ENCODE measurements around the gene NR3C2. TPM values are rescaled to one million over a fixed set of nuclear protein-coding genes. Genes with fewer than 3 reads are reported as not detected.
"Not testable (repeated sequence)": the region's sequence is repeated elsewhere in the genome, so short reads cannot be mapped to it uniquely, and the experiment has no call there.

The NR3C2 gene
- total RNA-seq, 2 donors from 2014 or later = 0.44 to 0.82 TPM

- DNase-seq = no peak
- H3K27me3 ChIP-seq (ENCODE audit: control insufficient read depth, insufficient read depth, low read length, poor library complexity, severe bottlenecking) = no peaks in the 10 kb centered on the region
- Mint-ChIP-seq H3K4me1 (peaks cover 13% of the 10 kb centered on the region), H3K9me3 (no peaks in the 10 kb centered on the region), H3K4me3 (no peak overlapping the region), H3K27me3 (ENCODE audit: insufficient read depth) (no peaks in the 10 kb centered on the region), H3K36me3 (ENCODE audit: low read depth) (no peaks in the 10 kb centered on the region), H3K27ac (no peak overlapping the region)
- no peak overlapping the region for H3K27ac ChIP-seq (ENCODE audit: low read depth, low read length)
- H3K9ac ChIP-seq (ENCODE audit: extremely low read depth, low read length, poor library complexity, severe bottlenecking) = no peak overlapping the region
- no peaks in the 10 kb centered on the region for H3K4me1 ChIP-seq (ENCODE audit: control insufficient read depth, insufficient read depth, low read length)
- WGBS, 2 experiments (ENCODE audit: insufficient coverage in 1 of 2, insufficient read length in 1 of 2) = 95 to 96% methylated on average over 4 to 5 of the region's 5 CpGs
- no peaks in the 10 kb centered on the region for H3K36me3 ChIP-seq (ENCODE audit: control insufficient read depth, insufficient read depth, low read length)
- no peak overlapping the region for H3K4me3 ChIP-seq (ENCODE audit: low read length)
- TF ChIP-seq CTCF (conservative IDR thresholded peaks at IDR 0.05) = no peak
- no peaks in the 10 kb centered on the region for H3K9me3 ChIP-seq (ENCODE audit: control insufficient read depth, low read length)
Measured at GRCh38 chr4:148329751-148330150, 112.5 kb downstream of the NR3C2 start.

GRCh38 chr4:148327683-148328082 is 114.5 kb downstream of the NR3C2 start:
- H3K9me3 ChIP-seq (ENCODE audit: control insufficient read depth, low read length) = no peaks in the 10 kb centered on the region
- H3K27me3 Mint-ChIP-seq (ENCODE audit: insufficient read depth) = no peaks in the 10 kb centered on the region
- no peak for DNase-seq
- H3K27ac Mint-ChIP-seq = no peak overlapping the region
- H3K4me3 ChIP-seq (ENCODE audit: low read length) = no peak overlapping the region
- no peaks in the 10 kb centered on the region for H3K36me3 Mint-ChIP-seq (ENCODE audit: low read depth)
- no peak overlapping the region for H3K9ac ChIP-seq (ENCODE audit: extremely low read depth, low read length, poor library complexity, severe bottlenecking)
- H3K4me3 Mint-ChIP-seq = no peak overlapping the region
- H3K4me1 ChIP-seq (ENCODE audit: control insufficient read depth, insufficient read depth, low read length) = no peaks in the 10 kb centered on the region
- no peak overlapping the region for H3K27ac ChIP-seq (ENCODE audit: low read depth, low read length)
- whole genome bisulfite sequencing, 2 experiments (ENCODE audit: insufficient coverage in 1 of 2, insufficient read length in 1 of 2) = 80 to 93% methylated on average over 1 of the region's 1 CpG
- H3K27me3 ChIP-seq (ENCODE audit: control insufficient read depth, insufficient read depth, low read length, poor library complexity, severe bottlenecking) = no peaks in the 10 kb centered on the region
- H3K4me1 Mint-ChIP-seq = peaks cover 13% of the 10 kb centered on the region
- no peaks in the 10 kb centered on the region for H3K36me3 ChIP-seq (ENCODE audit: control insufficient read depth, insufficient read depth, low read length)
- H3K9me3 Mint-ChIP-seq = peaks cover 8% of the 10 kb centered on the region
- no peak for TF ChIP-seq CTCF (conservative IDR thresholded peaks at IDR 0.05)

- not testable (repeated sequence) for H3K4me1 ChIP-seq (ENCODE audit: control insufficient read depth, insufficient read depth, low read length); H3K27me3 ChIP-seq (ENCODE audit: control insufficient read depth, insufficient read depth, low read length, poor library complexity, severe bottlenecking); H3K4me3 ChIP-seq (ENCODE audit: low read length); H3K36me3 Mint-ChIP-seq (ENCODE audit: low read depth); H3K9ac ChIP-seq (ENCODE audit: extremely low read depth, low read length, poor library complexity, severe bottlenecking); H3K27ac ChIP-seq (ENCODE audit: low read depth, low read length); H3K27me3 Mint-ChIP-seq (ENCODE audit: insufficient read depth); H3K9me3 ChIP-seq (ENCODE audit: control insufficient read depth, low read length); H3K4me1 Mint-ChIP-seq; DNase-seq; H3K36me3 ChIP-seq (ENCODE audit: control insufficient read depth, insufficient read depth, low read length)
- Mint-ChIP-seq H3K27ac (peak overlapping the region; percentile 82), H3K4me3 (peak overlapping the region; percentile 64), H3K9me3 (peaks cover 13% of the 10 kb centered on the region)
- WGBS, 2 experiments (ENCODE audit: insufficient coverage in 1 of 2, insufficient read length in 1 of 2) = 52 to 80% methylated on average over 1 to 17 of the region's 17 CpGs
Measured at GRCh38 chr4:148323316-148323715, 118.9 kb downstream of the NR3C2 start.

- no peak overlapping the region for H3K9ac ChIP-seq (ENCODE audit: extremely low read depth, low read length, poor library complexity, severe bottlenecking)
- no peak overlapping the region for H3K27ac ChIP-seq (ENCODE audit: low read depth, low read length)
- TF ChIP-seq CTCF (conservative IDR thresholded peaks at IDR 0.05) = no peak
- H3K36me3 ChIP-seq (ENCODE audit: control insufficient read depth, insufficient read depth, low read length) = no peaks in the 10 kb centered on the region
- H3K27me3 ChIP-seq (ENCODE audit: control insufficient read depth, insufficient read depth, low read length, poor library complexity, severe bottlenecking) = no peaks in the 10 kb centered on the region
- H3K4me3 ChIP-seq (ENCODE audit: low read length) = no peak overlapping the region
- no peak overlapping the region for H3K27ac Mint-ChIP-seq
- WGBS, 2 experiments (ENCODE audit: insufficient coverage in 1 of 2, insufficient read length in 1 of 2) = 66 to 92% methylated on average over 2 of the region's 2 CpGs
- no peaks in the 10 kb centered on the region for H3K4me1 ChIP-seq (ENCODE audit: control insufficient read depth, insufficient read depth, low read length)
- H3K9me3 Mint-ChIP-seq = peaks cover 6% of the 10 kb centered on the region
- no peak overlapping the region for H3K4me3 Mint-ChIP-seq
- H3K4me1 Mint-ChIP-seq = no peaks in the 10 kb centered on the region
- no peaks in the 10 kb centered on the region for H3K36me3 Mint-ChIP-seq (ENCODE audit: low read depth)
- DNase-seq = no peak
- no peaks in the 10 kb centered on the region for H3K9me3 ChIP-seq (ENCODE audit: control insufficient read depth, low read length)
- no peaks in the 10 kb centered on the region for H3K27me3 Mint-ChIP-seq (ENCODE audit: insufficient read depth)
Measured at GRCh38 chr4:148315049-148315448, 127.2 kb downstream of the NR3C2 start.
